Sigmoid colon (tissue), 7 donors: ENCODE measurements around the gene SEC14L1. TPM values are rescaled to one million over a fixed set of nuclear protein-coding genes. Genes with fewer than 3 reads are reported as not detected.

Experiments used
- DNase-seq: peaks from one replicate; pipeline ENCODE4 v3.0.0-alpha.2; 2019
- H3K27ac ChIP-seq, 4 donors: fragments of 200-600 bp; sonication (generic); one replicate each; pipeline ENCODE4 v1.5.1; 2016 to 2019; ENCODE audit warnings: mild to moderate bottlenecking in 1 of 4
- H3K27me3 ChIP-seq, 3 donors: fragments of 200-600 bp; sonication (generic); one replicate each; pipeline ENCODE4 v1.5.1; 2019; ENCODE audit warnings: mild to moderate bottlenecking in 1 of 3
- H3K36me3 ChIP-seq, 4 donors: fragments of 200-600 bp; sonication (generic); one replicate each; pipeline ENCODE4 v1.5.1; 2016 to 2019
- H3K4me1 ChIP-seq, 4 donors: fragments of 200-600 bp; sonication (generic); one replicate each; pipeline ENCODE4 v1.5.1; 2017 to 2019
- H3K4me3 ChIP-seq, 4 donors: fragments of 200-600 bp; sonication (generic); one replicate each; pipeline ENCODE4 v1.5.1; 2017 to 2019; ENCODE audit warnings: mild to moderate bottlenecking in 2 of 4, moderate library complexity in 1 of 4
- H3K9me3 ChIP-seq, 4 donors: fragments of 200-600 bp in 3 of 4; sonication (generic) in 3 of 4; one replicate each; pipeline versions ENCODE4 v1.5.1 to v1.6.1; 2013 to 2019
- EP300 ChIP-seq, 4 donors: sonication (generic); formaldehyde crosslinking; IDR thresholded peaks; one replicate each; pipeline ENCODE4 v1.6.1; 2017; ENCODE audit warnings: antibody characterized with exemption in 4 of 4
- POLR2A ChIP-seq, 2 donors: fragments of 450-650 bp; IDR thresholded peaks; one replicate each; pipeline ENCODE4 v1.6.1; 2016; ENCODE audit warnings: antibody characterized with exemption in 2 of 2, mild to moderate bottlenecking in 2 of 2, moderate library complexity in 2 of 2
- POLR2AphosphoS5 ChIP-seq, 4 donors: sonication (generic); formaldehyde crosslinking; IDR thresholded peaks; one replicate each; pipeline ENCODE4 v1.6.1; 2017; ENCODE audit warnings: antibody characterized with exemption in 4 of 4
- whole genome bisulfite sequencing, 2 donors: extraction: QIAGEN DNeasy Blood & Tissue Kit; methylation state at CpG; one replicate each; pipeline ENCODE4 v1.1.7; 2013; 5-methylcytosine and 5-hydroxymethylcytosine counted together
- intact Hi-C: fragments of 100-400 bp; cut with DNase I; formaldehyde crosslinking; loops from one replicate; pipeline ENCODE4 v1.15.1; 2023
- polyA plus RNA-seq, 3 donors: library from polyadenylated mRNA; stranded (reverse); fragments of 200-250 nt; gene quantifications; one replicate each; pipeline ENCODE4 v1.2.3, GENCODE V29; 2013
- small RNA-seq, 3 donors: library from RNA; depleted of rRNA; stranded (forward); fragments of <200 nt; gene quantifications; one replicate each; pipeline ENCODE3, GENCODE V24; 2016
- total RNA-seq, 4 donors: library from RNA; depleted of rRNA; stranded (reverse); fragments of >200 nt; gene quantifications; one replicate each; pipeline ENCODE4 v1.1.0, GENCODE V29; 2016
- TF ChIP-seq, protein P1 (sequence below), 4 experiments: fragments of 450-650 bp in 3 of 4; fragments of 200-600 bp in 1 of 4; IDR thresholded peaks; one replicate each; pipeline ENCODE4 v1.5.1; 2016 to 2019; ENCODE audit warnings: antibody characterized with exemption in 4 of 4, mild to moderate bottlenecking in 3 of 4, moderate library complexity in 2 of 4
- donor health status: healthy with polysubstance abuse.
- donor health status: Bipolar disorder and iron deficiency.
- donor health status: healthy.

SEC14L1 gene
- total and polyA plus RNA-seq, 7 donors, result 9.6 to 39.9 (median 20.1) TPM

DNA sequence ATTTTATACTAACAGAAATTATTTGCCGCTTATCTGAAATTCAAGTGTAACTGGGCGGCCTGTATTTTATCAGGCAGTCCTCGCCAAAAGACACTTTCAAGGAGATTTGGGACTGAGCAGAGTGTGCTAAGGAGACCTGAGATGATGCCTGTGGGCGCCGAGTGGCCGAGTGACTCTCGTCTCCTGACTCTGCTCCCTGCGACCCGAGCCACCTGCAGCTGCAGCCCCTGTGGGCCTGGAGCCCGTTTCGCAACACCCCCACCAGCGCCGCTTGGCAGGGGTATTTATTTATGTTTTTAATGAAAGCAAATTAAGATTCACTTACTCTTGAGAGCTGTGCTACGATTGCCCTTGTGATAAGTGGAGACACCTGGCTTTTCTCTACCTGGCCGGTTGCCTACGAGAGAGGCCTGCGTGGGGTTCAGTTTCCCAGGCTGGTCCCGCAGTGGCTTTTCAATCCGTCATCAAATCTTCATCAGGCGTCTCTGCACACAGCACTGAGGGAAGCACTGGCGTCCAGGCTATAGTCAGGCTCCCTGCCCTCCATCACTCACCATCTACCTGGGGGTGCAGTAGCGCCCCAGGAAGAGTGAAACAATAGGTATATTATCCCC is 124.0 kb downstream of the SEC14L1 start:
- Histone ChIP-seq H3K4me1 (no peaks in the 10 kb centered on the region), H3K27ac (no peak overlapping the region), H3K9me3 (no peaks in the 10 kb centered on the region), H3K36me3 (no peaks in the 10 kb centered on the region), H3K27me3 (no peaks in the 10 kb centered on the region), H3K4me3 (no peak overlapping the region)
- DNase-seq, result no peak
- intact Hi-C loops, result no loop called here
- TF ChIP-seq POLR2AphosphoS5 (IDR thresholded peaks at IDR 0.05) (no peak), POLR2A (IDR thresholded peaks at IDR 0.05) (no peak), EP300 (IDR thresholded peaks at IDR 0.05) (no peak)
- TF ChIP-seq, protein P1, sequence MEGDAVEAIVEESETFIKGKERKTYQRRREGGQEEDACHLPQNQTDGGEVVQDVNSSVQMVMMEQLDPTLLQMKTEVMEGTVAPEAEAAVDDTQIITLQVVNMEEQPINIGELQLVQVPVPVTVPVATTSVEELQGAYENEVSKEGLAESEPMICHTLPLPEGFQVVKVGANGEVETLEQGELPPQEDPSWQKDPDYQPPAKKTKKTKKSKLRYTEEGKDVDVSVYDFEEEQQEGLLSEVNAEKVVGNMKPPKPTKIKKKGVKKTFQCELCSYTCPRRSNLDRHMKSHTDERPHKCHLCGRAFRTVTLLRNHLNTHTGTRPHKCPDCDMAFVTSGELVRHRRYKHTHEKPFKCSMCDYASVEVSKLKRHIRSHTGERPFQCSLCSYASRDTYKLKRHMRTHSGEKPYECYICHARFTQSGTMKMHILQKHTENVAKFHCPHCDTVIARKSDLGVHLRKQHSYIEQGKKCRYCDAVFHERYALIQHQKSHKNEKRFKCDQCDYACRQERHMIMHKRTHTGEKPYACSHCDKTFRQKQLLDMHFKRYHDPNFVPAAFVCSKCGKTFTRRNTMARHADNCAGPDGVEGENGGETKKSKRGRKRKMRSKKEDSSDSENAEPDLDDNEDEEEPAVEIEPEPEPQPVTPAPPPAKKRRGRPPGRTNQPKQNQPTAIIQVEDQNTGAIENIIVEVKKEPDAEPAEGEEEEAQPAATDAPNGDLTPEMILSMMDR (IDR thresholded peaks at IDR 0.05), result no peak
- 70 to 83% methylated on average over 22 of the region's 22 CpGs for whole genome bisulfite sequencing, 2 donors

DNA sequence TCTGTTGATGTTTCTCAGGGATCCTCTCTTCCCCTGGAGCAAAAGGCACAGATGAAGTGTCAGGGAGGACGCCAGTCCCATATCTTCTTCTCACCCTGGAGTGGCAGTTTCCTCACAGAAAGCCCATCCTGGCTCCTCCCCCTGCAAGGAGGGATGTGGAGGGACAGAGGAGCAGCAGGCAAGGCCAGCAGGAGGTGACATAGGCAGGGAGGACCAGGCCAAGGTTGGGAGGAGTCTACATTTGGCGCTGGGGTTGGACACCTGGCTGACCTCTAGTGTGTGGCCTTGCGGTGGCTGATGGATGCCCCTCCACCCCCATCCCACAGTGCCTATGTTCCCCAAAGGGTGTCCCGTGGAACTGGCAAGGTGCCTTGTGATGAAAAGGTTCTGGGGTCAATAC is 125.4 kb downstream of the SEC14L1 start:
- Histone ChIP-seq H3K4me3 (no peak overlapping the region), H3K36me3 (no peaks in the 10 kb centered on the region), H3K27ac (no peak overlapping the region), H3K4me1 (no peaks in the 10 kb centered on the region), H3K27me3 (no peaks in the 10 kb centered on the region), H3K9me3 (no peaks in the 10 kb centered on the region)
- TF ChIP-seq, protein P1 (IDR thresholded peaks at IDR 0.05), result no peak
- TF ChIP-seq POLR2AphosphoS5 (IDR thresholded peaks at IDR 0.05) (no peak), EP300 (IDR thresholded peaks at IDR 0.05) (no peak), POLR2A (IDR thresholded peaks at IDR 0.05) (no peak)
- 66 to 89% methylated on average over 4 of the region's 4 CpGs for WGBS, 2 donors
- intact Hi-C loops, result no loop called here
- DNase-seq, result no peak

Small RNA genes within 50 kb of the gene (small RNA-seq; reads per million reads assigned to genes)
- 0 reads per million in 3 donors for gene RNU4-47P
